ENCODE results near the gene AKR7A3.

The AKR7A3 gene

GRCh38 chr1:19288324-19289241 is at the start of gene AKR7A3:
Gene AKR7A3 (minus strand): TSS chr1:19288770. CDS start chr1:19288709, 61 bp downstream.
- peak; percentile 86 for DNase-seq

- DNase-seq = no peak
Measured at GRCh38 chr1:19338323-19338762, 49.8 kb upstream of the AKR7A3 start.

- no peak for DNase-seq
Measured at GRCh38 chr1:19337289-19337688, 48.7 kb upstream of the AKR7A3 start.

- DNase-seq = no peak
Measured at GRCh38 chr1:19336543-19336942, 48.0 kb upstream of the AKR7A3 start.

- DNase-seq = no peak
Measured at GRCh38 chr1:19333587-19334354, 45.2 kb upstream of the AKR7A3 start.

- no peak for DNase-seq
Measured at GRCh38 chr1:19332832-19333231, 44.3 kb upstream of the AKR7A3 start.

GRCh38 chr1:19331262-19331878 is 42.8 kb upstream of the AKR7A3 start:
- no peak for DNase-seq

- DNase-seq = no peak
Measured at GRCh38 chr1:19330449-19331135, 42.0 kb upstream of the AKR7A3 start.

- no peak for DNase-seq
Measured at GRCh38 chr1:19329611-19330010, 41.0 kb upstream of the AKR7A3 start.

GRCh38 chr1:19329188-19329587 is 40.6 kb upstream of the AKR7A3 start:
- no peak for DNase-seq

- no peak for DNase-seq
Measured at GRCh38 chr1:19328486-19328885, 39.9 kb upstream of the AKR7A3 start.

GRCh38 chr1:19327736-19328135 is 39.2 kb upstream of the AKR7A3 start:
- DNase-seq = no peak

- DNase-seq = no peak
Measured at GRCh38 chr1:19327301-19327700, 38.7 kb upstream of the AKR7A3 start.

- DNase-seq = no peak
Measured at GRCh38 chr1:19326748-19327065, 38.1 kb upstream of the AKR7A3 start.

- DNase-seq = peak; percentile 83
Measured at GRCh38 chr1:19325958-19326747, 37.6 kb upstream of the AKR7A3 start.

GRCh38 chr1:19325368-19325957 is 36.9 kb upstream of the AKR7A3 start:
- peak; percentile 90 for DNase-seq

- no peak for DNase-seq
Measured at GRCh38 chr1:19324665-19324990, 36.1 kb upstream of the AKR7A3 start.

GRCh38 chr1:19323987-19324664 is 35.6 kb upstream of the AKR7A3 start:
- DNase-seq = no peak

GRCh38 chr1:19322481-19322880 is 33.9 kb upstream of the AKR7A3 start:
- DNase-seq = no peak

- DNase-seq = peak; percentile 16
Measured at GRCh38 chr1:19321071-19321470, 32.5 kb upstream of the AKR7A3 start.

- no peak for DNase-seq
Measured at GRCh38 chr1:19319196-19319595, 30.6 kb upstream of the AKR7A3 start.
